Lung microvascular endothelial cell (primary cell): Measurements from ENCODE around the gene SLC4A8. TPM values are rescaled to one million over a fixed set of nuclear protein-coding genes. Genes with fewer than 3 reads are reported as not detected.

Experiments used
- DNase-seq, 2 donors: peaks; one replicate each; pipeline versions ENCODE4 v3.0.0 to v3.0.0-alpha.2; 2010; ENCODE audit warnings: low read depth in 2 of 2
- total RNA-seq: library from RNA; depleted of rRNA; stranded (reverse); fragments of >200 nt; gene quantifications from 2 replicates; pipeline ENCODE4 v1.2.1, GENCODE V29; 2014

SLC4A8 gene
- total RNA-seq = 0.60 and 1.1 TPM in 2 replicates

DNA sequence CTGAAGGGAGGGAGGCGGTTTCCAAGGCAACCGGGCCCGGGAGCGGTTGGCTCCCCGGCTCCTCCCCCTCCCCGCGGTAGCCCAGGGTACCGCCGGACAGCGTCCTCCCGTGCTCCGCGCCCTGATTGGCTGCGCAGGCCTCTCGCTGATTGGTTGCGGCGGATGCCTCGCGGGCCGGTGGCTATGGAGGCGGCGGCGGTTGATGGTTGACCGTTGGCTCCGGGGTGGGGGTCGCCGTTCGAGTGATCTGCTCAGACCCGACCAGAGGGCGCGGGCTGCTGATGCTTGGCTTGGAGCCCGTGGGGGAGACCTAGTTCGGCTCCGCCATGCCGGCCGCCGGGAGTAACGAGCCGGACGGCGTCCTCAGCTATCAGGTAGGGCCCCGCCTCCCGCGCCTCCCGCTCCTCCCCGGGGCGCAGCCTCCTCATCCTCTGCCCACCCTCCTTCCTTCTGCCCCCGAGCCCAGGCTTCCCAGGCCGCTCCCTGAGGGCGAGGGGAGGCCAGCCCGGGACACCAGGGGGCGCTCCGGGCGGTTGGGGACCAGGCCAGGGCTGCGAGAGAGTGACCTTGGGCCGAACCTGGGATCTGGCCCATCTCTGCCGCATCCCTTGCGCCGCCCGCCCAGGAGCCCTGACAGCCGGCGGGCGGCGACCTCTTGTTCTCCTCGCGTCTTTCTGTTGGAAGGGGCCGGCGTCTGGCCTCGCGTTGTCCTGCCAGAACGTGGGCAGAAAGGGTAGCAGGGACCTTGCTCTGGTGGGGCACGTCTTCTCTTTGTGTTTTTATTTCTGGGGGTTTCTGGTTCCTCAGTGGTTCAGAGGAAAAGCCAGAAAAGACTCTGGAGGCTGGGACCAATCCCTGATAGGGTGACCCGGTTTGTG lies at the start of gene SLC4A8:
SLC4A8 (plus strand) TSS at position 170 of the 878 bp plus-strand sequence; CDS start at position 327, 157 bp downstream.
- peak; percentile 79 to 89 for DNase-seq

DNA sequence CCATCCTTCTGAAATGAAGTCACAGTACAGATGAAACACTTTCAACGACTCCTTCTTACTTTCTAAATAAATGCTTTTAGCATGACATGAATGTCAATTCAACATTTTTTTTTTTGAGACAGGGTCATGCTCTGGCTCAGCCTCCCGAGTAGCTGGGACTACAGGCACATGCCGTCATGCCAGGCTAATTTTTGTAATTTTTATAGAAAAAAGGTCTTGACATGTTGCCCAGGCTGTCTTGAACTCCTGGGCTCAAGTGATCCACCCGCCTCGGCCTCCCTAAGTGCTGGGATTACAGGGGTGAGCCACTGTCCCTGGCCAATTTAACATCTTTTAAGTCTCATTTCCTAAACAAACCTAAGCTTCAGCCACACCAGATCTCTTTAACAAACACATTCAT lies 49.8 kb upstream of the SLC4A8 start:
- DNase-seq = no peak

DNA sequence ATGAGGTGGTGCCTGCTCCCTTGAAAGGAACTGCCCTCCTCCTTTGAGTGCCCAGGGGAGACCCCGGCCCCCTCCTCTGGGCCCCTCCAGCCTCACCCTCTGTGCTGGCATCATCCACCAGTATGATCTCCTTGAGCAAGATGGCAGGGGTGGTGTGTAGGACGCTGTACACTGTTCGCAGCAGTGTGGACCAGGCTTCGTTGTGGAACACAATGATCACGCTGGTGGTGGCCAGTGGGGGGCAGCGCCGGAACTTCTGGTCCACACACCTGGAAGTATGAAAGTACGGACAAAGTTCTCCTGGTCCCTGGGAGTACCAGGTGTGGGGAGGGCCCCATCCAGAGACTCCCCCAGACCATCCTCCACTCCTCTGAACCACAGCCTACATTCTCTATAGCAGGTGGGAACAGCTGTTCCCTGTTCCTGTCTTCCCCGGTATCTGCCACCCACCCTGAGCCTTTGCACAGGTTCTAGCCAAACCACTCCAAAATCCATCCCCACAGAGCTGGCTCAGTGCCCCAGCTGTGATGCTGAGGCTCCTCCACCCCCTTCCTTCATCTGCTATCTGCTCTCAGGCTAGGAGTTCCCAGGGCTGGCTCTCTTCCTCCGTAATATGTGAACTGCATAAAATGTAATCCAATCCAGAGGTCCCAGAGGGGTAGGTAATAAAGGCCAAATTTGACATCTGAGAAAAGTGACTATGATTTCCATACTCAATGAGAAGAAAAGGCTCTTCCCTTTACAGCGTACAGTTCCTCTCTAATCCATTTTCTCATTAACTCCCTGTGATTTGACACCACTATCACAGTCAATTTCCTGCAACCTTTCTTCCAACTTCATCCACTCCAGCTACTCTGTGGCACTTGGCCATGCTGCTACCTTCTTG lies 47.3 kb upstream of the SLC4A8 start:
- no peak for DNase-seq

DNA sequence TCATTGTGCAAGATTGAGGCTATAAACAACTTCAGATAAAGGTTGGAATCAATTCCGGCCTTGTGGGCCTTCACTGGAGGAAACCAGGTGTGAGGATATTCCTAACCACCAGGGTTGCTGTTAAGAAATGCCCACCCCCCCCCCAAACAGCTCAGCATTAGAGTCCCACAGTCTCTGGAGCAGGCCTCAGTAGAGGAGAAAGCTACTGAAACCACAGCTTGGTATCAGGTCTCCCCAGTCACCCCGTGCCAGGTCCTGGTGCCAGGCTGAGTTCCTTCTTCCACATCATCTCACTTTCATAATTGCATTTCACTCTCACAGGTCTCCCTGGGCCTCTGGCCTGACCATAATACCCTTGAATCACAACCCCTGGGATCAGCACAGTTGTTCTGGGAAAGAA lies 45.9 kb upstream of the SLC4A8 start:
- no peak for DNase-seq

DNA sequence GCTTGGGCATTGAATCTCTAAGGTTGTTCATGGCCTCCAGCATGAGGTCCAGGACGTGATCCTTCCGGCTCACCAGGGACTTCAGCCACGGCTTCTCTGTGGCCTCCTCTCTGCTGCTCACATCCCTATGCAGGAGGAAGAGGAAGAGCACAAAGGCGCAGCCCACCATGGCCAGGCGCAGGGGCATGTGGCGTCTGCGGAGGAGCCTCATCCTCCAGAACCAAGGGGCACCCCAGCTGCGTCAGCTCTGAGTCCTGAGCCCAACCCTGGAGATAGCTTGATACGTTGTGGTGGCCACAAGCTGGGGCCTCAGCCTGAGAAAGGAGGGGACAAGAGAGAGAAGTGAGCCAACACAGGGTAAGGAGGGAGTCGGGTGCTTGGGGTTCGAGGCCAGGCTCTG lies 45.1 kb upstream of the SLC4A8 start:
- no peak for DNase-seq

DNA sequence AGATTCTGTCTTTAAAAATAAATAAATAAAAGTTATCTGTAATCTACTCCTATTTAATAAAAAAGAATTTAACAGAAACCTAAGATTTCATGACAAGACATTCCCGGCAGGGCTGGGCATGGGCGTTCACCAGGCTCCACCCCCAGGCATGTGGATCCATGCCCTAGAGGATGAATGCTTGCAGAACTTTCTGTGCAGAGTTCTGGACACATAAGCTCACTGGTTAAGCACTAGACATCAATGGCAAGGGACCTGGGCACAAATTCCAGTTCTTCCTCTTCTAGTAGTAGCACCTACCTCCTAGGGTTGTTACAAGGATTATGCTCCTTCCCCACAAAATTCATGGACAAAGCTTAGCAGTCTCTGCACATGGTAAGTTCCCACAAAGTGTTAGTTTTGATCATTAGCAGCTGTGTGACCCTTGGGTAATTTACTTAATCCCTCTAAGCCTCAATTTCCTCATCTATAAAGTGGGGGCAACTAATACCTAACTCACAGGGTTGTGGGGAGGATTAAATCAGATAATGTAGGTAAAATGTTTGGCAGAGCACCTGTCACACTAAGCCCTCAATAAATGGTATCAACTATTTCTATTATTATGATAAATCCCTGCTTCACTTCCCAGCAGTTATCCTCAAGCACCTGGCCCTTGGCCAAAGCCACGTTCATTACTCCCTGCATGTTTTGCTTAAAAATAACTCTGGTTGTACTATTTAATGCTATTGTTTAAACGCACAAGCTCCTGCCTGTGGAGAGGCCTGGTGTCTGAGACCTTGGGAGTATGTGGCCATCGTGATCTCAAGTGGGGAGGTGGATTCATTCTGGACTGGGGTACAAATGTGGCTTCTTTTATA lies 43.2 kb upstream of the SLC4A8 start:
- DNase-seq = peak in 1 of 2 donors; percentile 65

DNA sequence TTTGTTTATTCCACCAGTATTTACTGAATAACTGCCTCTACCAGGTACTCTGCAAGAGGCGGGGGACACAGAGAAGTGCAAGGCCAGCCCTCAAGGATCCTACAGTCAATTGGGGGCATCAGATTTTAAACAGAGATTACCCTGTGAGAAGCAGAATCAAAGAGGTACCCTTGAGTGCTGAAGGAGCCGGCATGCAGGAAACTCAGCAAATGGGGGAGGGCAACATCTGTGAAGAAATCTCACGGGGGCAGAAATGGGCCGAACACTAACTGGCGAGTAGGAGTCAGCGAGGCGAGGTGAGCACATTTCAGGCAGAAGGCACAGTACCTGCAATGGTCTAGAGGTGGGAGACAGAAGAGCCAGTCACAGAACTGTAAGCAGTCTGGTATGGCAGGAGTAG lies 42.5 kb upstream of the SLC4A8 start:
- no peak for DNase-seq

DNA sequence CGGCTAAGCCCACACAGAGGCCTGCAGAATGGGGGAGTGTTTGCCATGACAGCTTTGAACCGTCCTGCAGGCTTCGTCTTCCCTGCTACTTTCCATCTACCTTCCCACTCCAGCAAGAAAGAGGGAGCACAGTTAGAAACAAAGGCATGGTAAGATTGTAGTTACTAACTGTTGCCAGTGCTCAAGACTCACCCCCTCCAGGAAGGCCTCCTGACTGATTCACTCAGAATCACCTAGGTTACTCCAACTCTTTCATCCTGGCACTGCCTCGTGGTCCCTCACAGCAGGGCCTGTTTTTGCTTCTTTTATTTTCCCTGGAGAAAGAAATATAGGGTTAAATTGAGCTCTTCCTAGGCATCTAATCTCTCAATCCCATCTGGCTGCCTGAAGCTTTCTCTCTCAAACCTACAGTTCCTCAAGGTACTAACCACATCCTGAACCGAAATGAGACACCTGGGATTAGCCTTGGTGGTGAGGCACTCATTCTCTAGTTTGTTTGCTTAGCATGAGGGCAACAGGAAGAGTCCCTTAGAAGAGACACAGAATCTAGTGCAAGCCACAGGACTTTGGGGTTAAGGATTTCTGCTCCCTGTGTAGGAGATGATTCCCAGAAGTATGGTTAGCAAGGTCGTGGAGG lies 41.2 kb upstream of the SLC4A8 start:
- no peak for DNase-seq

DNA sequence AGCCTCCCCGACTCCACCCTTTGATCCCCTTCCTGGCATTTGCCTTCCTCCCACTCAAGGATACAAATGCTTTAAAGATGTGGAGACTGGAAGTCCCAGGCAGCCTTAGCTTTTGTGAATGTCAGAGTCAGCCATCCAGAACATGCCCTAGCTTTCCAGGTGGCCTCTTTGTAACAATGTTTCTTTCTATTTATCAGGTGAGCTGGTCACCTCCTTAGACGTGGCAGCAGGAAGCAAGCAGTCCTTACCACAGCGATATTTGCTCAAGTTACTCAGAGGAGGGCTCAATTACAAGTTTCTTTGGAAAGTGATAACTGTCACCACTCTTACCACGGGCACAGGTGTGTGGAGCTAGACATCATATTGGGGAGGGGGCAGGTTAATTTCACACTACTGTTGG lies 38.3 kb upstream of the SLC4A8 start:
- no peak for DNase-seq

DNA sequence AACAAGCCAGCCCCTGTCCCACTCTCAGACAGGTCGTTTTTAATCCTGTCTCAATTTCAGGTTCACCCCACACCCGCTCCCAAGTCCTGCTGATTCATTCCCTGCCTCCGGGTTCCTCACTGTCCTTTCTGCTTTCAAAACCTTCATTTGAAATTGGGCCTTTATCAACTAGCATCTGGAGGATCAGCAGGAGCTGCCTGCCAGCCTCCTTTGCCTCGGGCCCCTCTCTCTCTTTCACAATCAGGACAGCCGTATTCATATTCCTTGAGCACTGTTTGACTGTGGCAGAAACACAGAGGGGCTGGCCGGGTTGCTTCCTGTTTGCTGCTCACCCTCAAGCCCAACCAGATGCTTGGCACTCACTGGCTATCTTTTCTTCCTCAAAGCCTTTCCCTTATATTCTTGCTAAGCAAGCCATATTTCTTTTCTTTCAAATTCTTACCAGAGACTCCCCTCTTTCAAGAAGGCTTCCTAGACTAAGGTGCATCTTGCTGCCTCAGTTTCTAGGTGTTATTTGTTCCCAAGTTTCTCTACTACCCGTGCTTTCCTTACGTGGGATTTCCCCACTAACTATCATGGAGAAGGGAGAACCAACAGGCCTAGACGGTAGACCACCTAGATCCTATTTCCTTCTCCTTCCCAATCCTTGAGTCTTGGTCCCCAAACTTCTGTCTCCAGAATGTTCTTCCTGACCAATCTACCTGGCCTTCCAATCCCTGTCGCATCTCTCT lies 36.4 kb upstream of the SLC4A8 start:
- DNase-seq = peak in 1 of 2 donors; percentile 66

DNA sequence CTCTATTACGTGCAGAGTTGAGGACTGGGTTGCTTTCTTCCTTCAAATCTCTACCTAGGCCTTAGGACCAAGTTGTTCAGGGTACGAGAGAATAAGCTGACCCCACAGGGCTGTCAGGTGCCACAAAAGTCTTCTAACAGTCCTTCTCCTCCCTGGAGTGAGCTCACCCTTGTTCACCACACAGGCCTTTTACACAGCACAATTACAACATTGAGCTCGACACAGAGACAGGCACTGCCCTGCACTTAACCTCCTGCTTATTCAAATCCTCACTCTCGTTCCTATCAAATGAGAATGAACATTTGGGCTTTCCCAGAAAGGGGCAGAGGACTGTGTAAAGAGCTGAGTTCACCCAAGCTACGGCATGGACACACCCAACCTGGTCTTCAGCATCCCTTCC lies 35.8 kb upstream of the SLC4A8 start:
- DNase-seq = no peak

DNA sequence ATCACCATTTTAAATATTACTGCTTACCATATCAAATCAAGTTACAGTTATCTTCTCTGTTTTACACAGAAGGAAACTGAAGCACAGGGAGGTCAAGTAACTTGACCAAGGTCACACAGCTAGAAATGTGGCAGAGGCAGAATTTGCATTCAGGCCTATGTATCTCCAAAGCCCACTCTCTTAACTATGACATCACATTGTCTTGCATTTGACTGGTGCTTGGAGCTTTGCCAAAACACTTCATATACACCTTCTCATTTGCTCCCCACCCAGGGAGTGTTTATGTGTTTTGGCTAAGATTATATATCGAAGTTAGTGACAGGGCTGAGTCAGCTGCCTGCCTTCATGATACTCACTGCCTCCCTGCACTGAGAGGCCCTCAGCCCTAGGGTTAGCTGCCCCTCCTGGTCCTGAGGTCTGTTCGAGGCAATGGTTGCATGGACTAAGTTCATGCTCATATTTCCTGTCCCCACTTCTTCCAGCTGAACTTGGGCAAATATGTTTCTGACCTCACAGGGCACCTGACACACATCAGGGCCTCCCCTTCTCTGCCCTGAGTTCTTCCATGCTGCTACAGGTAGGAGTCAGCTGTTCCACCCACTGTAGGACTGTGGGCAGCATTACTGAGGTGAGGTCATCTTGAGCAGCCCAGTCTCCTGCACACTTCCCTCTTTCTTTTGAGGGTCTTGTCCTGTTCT lies 35.2 kb upstream of the SLC4A8 start:
- DNase-seq = peak in 1 of 2 donors; percentile 67

DNA sequence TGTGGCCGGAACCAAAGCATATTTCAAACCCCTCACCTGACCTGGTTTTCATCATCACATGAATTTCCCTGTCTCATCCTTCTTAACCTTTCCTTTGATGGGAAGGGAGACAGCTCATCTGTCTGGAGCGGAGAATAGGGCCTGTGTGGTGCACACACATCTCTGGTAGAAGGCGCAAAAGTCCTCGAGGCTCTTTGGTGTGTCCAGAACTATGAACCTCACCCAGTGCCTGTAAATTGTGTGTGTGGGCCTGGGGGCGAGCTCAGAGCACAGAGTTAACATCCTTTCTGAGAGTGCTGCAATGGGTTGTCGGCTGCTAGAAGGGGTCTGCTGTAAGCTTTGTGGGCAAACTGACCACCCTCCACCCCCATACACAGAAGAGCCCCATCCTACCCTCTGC lies 34.2 kb upstream of the SLC4A8 start:
- DNase-seq = no peak

DNA sequence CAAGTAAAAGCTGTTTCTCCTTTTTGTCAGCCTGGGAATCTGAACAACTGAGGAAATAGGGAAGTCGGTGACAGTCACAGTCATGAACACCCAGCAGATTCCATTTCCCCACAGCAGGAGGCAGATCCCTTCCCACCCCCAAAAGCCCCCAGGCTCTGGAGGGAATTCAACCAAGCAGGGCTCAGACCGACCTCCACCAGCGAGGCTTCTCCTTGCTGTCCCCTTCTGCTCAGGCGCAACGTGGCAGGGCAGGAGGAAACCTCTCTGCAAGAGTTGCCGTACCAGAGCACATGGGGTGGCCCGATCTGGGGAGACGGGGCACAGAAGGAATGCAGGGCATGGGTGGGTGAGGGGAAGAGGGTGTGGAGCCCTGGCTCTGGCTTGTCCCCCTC lies 33.7 kb upstream of the SLC4A8 start:
- DNase-seq = peak in 1 of 2 donors; percentile 49

DNA sequence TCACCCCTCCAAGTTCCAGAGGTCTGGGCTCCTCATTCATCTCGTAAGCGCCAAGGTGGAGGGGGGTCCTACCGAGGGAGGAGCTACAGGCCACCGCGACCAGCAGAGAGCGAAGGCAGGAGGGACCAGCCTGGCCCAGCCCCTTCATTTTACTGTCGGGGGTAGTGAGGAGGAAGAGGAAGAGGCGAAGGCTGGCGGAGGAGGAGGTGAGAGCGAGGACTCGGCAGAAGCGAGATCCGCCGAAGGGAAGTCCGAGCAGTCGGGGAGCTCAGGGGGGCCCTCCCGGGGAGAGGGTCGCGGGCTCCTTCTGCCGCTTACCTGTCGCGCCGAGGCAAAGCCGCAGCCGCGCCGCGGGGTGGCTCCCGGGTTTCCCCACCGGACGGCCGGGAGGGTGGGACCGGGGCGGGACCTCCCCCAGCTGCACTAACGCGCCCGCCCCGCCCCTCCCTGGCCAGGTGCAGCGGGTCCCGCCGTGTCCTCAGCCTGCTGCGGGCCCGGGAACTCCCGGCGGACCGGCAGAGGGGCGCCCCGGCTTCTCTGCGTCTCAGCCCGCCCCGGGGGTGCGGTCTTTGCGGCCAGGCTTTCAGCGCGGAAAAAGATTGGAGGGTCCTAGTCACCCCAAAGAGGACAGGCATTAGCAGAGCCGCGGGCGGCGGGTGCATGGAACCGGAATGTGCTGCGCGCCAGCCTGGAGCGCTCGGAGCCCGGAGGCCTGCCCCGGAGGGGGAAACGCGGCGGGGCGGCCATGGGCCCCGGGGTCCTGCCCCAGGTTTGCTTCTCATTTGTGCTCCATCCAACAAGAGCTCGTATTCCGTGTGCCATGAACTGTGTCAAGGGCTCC lies 33.1 kb upstream of the SLC4A8 start, which contains the start of gene GALNT6:
GALNT6 (minus strand) TSS at position 124 of the 841 bp plus-strand sequence. CDS start 11,625 bp downstream, outside the sequence.
- DNase-seq = peak; percentile 54 to 55

DNA sequence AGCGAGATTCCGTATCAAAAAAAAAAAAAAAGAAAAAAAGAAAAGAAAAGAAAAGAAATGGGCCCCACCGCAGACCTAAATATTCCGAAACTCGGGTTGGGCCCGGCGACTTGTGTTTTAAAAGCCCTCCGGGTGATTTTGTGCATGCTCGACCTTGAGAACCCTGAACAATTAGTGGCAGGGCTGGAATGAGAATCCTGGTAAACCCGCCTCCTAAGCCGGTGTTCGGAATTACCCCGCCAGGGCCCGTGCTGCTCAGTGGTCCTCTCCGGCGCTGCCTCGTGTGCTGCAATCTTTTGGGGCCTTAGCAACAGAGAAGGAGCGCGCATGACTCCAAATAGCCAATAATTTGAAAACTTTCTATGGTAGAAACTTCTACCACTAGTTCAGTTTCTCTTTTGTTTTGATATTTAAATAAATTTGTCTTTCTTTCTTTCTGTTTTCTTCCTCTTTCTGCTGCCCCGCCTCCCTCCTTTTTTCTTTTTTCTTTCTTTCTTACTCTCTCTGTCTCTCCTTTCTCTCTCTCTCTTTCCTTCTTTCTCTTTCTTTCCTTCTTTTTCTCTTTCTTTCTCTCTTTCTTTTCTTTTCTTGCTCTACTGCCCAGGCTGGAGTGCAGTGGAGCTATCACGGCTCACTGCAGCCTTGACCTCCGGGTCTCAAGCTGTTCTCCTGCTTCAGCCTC lies 31.9 kb upstream of the SLC4A8 start:
- peak in 1 of 2 donors; percentile 83 for DNase-seq

DNA sequence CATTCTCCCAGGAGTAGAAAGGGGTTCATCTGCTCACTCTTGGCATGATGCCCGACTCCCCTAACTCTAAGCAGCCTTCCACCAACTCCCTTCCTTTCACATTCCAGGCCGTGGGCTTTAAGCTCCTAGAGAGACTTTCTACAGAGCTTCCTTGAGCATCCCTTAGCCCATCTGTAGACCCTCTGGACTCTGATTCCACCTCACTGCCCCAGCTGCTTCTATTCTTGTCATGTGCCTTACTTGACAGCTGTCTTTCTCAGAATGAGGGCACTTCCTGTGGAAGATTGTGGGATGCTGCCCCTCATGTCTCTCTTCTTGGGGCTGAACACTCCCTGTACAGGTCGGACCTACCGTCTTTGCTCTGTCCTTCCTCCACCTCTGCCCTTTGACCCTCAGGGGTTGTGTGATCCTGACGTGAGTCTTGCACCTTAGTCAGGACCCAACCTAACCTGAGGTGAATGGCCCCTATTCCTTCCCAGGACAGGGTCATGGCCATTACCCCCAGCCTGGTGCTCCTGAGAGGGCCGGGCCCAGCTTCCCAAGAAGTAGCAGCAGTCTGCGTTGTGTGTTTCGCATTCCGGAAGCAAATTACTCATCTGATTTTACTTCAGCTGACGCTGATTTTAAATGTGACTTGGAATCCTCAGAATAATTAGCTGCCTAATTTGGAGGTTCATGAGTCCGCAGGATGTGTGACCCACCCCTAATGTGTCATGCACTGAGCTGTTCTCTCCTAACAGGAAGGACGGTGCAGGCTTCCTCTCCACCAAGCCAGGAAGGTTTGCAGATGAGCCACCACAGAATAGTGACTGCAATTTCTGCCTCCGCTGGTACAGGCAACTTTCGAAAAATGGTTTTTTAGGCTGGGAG lies 30.7 kb upstream of the SLC4A8 start:
- peak; percentile 85 to 99 for DNase-seq
